DMS53 (cell line): Measurements from ENCODE around the gene NOTUM.

Experiments used
- DNase-seq: peaks from one replicate; lab custom pipeline; 2025; lab: John Stamatoyannopoulos, UW

The NOTUM gene

DNA sequence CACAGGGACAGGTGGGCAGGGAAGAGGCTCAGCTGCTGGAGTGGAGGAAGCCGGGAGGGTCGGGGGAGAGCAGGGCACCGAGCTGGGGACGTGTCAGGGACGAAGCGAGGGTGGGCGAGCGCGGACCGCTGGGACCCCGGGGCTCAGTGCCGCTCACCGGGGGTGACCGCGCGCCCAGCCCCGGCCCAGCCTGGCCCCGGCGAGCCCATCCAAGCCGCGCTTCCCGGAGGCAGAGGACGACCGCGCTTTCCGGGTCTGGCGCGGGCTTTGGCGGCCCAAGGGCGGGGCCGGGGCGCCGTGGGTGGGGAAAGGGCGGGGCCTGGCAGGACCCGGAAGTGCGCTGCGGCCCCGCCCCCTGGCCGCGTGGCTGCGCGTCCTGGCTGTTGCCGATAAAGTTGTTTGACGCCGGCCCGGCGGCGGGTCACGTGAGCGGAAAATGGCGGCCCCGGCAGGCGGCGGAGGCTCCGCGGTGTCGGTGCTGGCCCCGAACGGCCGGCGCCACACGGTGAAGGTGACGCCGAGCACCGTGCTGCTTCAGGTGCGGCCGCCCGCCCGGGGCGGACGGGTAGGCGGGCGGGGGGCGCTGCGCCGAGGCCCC, 16.3 kb upstream of the NOTUM start, which contains the start of gene ASPSCR1:
Gene ASPSCR1, plus strand, starts transcription at position 419 of the 598 bp plus-strand sequence. Its CDS starts 18 bp downstream, at position 437.
- DNase-seq: peak; percentile 98

DNA sequence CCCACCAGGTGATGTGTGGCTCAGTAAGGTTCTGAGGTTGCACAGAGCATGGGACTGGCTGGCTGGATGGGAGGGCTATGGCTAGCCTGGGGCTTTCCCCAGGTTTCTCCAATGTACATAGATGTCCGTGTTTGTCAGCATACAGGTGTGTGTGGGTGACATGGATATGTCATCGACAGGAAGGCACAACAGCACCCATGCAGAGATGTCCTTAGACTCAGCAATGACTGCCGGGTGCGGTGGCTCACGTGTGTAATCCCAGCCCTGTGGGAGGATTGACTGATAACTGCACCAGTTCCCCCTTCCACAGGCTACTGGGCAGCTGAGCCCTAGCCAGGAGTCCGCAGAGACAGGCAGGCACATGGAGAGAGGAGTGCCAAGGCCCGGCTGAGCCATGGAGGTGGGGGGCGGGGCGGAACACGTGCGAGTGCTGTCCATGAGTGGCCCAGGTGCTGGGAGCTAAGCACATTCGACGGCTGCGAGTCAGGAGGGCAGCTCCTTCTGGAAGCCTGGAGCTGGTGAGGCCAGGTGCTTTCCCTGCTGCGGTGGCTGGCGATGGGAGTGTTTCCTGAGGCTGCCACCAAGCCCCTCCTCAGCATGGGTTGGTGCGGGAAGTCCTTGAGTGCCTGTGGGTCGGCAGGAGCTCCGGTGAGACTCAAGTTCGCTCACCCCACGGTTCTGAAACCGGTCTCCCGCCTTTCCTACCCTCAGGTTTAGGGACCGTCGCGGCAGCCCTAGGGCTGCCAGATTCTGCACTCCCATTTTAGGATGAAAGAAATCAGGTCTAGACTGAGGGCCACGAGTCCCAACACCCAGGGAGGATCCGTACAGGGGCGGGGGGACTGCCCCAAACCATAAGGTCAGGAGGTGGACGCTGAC, 15.6 kb upstream of the NOTUM start:
- DNase-seq: peak; percentile 96

GRCh38 chr17:81973432-81973831, 12.4 kb upstream of the NOTUM start:
- peak; percentile 39 for DNase-seq

GRCh38 chr17:81968850-81969812, 8.1 kb upstream of the NOTUM start:
- no peak for DNase-seq

DNA sequence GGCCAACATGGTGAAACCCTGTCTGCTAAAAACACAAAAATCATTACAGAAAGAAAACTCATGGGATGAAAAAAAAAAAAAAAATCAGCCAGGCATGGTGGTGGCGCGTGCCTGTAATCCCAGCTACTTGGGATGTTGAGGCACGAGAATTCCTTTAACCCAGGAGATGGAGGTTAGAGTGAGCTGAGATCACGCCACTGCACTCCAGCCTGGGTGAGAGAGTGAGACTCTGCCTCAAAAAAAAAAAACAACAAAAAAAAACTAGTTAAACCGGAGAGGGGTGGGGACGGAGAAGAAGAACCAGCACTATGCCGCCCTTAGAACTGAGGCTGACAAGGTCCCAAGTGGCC, 7.4 kb upstream of the NOTUM start:
- no peak for DNase-seq

DNA sequence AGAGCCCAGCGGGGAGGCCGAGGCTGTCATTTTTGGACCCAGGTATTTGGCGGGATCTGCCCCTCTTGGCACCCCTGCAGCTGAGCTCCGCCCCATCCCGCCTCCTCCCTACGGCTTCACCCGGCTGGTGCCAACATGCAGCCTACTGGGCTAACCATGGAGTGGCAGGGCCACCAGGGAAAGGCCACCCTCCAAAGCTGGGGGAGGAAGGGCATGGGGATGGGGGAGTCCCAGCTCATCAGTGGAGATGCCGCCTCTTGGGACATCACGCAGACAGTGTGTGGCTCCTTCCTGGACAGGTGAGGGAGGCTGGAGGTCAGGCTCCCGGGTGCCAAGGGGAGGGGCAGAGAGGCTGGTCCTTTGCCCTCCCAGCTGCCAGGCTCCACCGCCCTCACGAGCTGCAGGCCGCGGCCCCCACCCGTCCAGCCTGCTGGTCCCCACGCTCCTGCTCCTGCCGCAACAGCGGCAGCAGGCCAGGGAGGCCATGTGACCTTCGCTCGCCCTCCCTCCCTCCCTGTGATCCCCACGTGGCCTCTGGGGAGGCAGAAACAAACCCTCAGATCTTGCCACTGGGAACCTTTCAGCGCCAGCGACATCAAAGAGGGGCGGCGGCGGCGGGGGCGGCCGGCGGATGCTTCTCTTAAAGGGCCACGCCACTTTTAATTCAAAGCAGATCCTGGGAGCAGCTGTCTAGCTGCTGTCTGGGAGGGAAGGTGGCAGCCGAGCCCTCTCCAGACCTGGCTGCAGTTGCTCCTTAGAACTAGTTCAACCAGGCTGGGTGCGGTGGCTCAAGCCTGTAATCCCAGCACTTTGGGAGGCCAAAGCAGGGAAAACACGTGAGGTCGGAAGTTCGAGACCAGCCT, 6.8 kb upstream of the NOTUM start:
- peak; percentile 99 for DNase-seq

GRCh38 chr17:81967244-81967532, 6.2 kb upstream of the NOTUM start:
- DNase-seq: no peak

- DNase-seq: peak; percentile 99
These were observed 5.6 kb upstream of the NOTUM start for GRCh38 chr17:81966343-81967243.

GRCh38 chr17:81964081-81964849, 3.3 kb upstream of the NOTUM start:
- DNase-seq: no peak

GRCh38 chr17:81962499-81963441, 1.8 kb upstream of the NOTUM start:
- DNase-seq: peak; percentile 63

GRCh38 chr17:81961521-81962498, 823 bp upstream of the NOTUM start:
- DNase-seq: no peak

DNA sequence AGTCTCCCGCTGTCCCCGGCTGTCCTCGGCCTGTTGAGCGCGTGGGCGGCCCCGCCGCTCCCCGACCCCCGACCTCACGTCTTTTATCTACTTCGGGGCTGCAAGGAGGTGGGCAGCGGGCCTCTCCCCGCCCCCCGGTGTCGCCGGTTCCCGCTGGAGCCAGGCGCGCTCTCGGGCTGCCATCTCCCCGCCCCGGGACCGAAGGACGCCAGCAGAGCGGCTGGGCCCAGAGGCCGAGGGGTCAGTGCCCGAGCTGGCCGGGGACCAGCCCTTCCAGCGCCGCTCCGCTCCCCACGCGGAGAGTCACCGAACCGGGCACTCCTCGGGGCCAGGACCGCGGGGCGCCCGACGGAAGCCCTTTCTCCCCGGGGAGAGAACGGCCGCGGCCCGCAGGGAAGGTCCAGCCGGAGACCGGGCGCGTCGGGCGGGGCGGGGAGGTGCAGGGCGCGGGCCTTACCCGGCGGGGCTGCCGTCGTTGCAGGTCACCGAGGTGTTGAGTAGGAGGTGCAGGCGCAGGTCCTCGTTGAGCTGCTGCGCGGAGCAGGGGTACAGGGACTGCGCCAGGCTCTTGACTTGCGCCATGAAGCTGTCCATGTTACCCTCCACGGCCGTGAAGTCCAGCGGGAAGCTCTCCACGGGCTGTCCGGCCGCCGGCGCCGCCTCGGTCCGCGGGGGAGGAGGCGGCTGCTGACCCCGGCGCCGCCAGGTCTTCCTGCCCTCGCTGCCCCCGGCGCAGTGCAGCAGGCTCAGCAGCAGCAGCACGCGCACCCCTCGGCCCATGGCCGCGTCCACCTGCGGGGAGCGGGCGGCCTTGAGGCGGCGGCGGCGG, 643 bp downstream of the NOTUM start:
- peak; percentile 63 for DNase-seq

- peak; percentile 83 for DNase-seq
These were observed 1.4 kb downstream of the NOTUM start for GRCh38 chr17:81959362-81960129.

DNA sequence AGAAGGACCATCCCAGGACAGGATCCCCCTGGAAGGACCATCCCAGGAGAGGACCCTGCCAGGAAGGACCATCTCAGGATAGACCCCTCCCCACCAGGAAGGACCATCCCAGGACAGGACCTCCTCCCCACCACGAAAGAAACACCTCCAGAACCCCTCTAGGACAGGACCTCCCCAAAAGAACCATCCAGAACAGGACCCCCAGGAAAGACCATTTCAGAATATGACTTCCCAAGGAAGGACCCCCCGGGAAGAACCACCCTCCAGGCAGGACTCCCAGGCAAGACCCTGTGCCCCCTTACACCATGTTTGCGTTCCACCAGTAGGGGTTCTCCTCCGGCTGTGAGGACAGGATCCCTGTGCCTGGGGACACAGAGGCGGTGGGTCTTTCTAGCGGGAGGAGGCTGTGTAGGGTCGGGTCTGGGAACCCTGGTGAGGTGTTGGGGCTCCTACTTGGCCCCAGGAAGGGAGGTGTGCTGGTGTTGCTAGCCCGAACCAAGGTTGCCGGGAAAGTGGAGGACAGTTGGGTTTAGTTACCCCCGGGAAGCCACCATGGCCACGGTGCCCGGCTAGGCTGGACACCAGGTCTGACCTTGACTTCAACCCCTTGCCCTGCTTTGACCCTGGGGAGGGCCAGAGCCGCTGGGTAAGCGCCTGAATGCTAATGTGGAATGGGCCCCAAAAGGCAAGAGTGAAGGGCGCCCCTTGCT, 2.2 kb downstream of the NOTUM start:
- DNase-seq: no peak
